MV-4-11 (cell line): ENCODE results near the gene SUCLG2.

Experiments used
- DNase-seq: peaks from one replicate; lab custom pipeline; 2025; lab: John Stamatoyannopoulos, UW

The SUCLG2 gene

DNA sequence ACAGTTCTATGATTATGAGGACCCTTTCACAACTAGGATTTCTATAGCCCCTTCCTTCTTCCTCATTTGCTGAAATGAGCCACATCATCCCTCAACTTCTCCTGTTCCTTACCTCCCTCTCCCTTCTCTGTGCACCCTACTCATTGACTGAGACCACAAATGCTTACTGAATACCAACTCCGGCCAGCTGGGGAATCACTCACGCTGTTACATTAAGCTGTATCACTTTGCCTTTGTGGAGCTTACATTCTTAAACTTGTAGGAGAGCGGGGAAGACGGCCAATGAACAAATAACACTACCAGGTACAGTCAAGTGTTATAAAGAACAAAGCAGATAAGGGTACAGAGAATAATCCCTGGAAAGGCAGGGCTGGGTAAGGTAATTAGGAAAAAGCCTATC is 5.7 kb downstream of the SUCLG2 start:
- DNase-seq: no peak

DNA sequence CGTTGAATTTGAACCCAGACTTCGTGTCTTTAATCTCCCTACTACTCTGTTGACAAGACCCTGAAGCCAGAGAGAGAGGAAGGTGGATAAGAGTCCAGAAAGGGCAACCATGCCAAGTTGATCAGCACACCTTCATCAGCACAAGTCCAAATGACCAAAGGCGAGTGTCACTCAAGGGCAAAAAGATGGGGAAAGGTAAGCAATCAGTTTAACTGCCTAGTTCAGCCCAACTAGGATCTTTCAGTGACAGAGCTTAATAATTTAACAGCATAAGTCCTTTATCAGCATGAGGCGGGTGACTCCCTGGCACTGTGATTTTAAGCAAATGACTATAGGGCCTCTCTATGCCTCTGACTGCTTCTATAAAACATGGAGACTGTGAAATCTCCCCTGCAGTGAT is 6.2 kb downstream of the SUCLG2 start:
- DNase-seq: no peak

DNA sequence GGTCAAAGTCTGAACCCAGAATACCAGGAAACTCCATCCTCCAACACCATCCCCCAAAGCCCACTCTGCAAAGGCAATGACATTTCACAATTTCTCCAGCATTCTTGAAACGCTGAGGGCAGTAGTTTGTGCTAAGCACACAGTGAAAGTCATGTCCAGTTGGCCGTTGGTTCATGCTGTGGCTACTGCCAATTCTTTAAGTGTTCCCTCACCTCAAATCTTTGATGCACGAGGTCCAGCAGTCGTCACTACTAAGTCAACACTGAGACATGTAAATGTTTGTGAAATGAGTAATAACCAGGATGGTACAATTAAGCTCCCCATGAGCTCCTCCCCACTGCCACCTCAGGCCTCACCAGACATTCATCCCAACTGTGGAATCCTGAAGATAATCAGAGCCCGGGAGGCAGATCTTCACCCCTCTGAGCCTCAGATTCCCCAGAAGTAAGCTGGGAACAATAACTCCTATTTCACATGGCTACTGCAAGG is 7.0 kb downstream of the SUCLG2 start:
- no peak for DNase-seq

DNA sequence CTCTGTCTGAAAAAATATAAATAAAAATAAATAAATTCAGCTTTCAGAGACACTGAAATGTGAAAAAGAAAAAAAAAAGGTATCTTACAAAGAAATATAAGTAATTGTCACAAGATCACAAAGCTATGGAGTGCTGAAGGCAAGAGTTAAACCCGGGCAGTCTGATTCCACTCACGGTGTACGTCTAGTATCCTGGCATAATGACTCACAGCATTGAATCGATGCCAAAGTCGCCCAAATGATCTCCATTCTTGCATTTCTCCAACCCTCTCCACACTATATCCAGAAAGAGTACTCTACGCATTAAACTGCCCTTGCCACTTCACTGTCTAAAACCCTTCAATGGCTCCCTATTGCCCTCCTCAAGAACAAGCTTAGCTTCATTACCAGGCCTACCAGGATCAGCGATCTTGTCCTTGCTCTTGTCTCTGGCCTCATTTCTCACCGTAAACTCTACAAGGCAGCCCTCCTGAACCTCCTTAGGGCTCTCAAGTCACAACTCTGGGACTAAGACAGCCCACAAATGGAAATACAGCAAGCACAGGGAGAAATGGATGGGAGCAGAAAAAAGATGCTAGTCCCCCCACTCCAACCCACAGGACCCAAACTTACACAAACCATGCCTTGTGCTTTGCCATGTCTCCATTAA is 7.7 kb downstream of the SUCLG2 start:
- no peak for DNase-seq

DNA sequence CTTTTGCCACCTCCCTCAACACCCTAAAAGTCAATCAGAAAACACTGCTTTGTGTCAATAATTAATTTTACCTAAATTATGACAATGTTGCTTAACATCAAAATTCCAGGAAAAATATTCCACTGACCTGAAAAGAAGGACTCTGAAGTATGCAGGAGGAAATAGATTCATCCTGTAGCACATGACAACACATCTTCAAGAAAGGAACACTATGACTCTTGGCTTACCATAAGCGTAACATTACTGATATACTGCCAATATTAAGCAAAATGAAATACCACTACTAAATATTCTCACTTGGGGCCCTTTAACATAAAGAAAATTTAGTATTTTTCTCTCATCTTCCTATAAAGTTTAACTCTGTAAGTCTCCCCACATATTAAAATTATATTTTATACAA is 9.6 kb downstream of the SUCLG2 start:
- DNase-seq: no peak

DNA sequence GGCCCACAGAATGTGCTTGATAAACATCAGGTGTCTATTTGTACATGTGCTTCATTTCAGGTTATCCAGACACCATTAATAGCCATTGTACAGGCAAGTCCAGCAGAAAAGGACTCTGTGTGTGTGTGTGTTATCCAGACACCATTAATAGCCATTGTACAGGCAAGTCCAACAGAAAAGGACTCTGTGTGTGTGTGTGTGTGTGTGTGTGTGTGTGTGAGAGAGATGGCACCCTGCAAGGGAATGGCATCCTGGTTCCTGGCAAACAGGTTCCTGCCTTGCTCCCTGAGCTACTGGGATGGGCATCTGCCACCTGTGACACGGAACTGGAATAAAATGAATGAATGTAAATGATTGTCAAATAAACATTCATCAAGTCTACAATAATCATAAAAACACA is 11.7 kb downstream of the SUCLG2 start:
- no peak for DNase-seq

DNA sequence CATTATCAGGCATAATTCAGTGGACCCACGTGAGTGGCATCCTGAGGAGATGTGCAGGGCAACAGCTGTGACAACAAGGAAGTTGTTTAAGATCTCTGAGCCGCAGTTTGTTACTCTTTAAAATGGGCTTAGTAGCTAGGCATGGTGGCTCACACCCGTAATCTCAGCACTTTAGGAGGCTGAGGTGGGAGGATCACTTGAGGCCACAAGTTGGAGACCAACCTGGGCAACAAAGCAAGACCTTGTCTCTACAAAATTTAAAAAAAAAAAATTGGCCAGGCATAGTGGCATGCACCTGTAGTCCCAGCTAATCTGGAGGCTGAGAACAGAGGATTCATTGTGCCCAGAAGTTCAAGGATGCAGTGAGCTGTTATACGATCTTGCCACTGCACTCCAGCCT is 12.2 kb downstream of the SUCLG2 start:
- no peak for DNase-seq

DNA sequence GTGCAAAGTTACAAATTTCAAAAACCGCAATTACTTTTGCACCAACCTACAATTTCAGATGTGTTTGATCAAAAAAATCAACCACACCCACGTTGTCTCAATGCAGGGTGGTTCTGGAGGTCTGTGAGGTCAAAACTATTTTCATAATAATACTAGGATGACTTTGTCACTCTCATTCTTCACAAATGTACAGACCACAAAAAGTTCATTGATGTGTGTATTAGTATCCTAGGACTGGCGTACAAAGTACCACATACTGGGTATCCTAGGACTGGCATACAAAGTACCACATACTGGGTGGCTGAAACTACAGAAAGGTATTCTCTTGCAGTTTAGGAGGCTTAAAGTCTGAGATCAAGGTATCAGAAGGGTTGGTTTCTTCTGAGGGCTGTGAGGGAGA is 13.0 kb downstream of the SUCLG2 start:
- no peak for DNase-seq

DNA sequence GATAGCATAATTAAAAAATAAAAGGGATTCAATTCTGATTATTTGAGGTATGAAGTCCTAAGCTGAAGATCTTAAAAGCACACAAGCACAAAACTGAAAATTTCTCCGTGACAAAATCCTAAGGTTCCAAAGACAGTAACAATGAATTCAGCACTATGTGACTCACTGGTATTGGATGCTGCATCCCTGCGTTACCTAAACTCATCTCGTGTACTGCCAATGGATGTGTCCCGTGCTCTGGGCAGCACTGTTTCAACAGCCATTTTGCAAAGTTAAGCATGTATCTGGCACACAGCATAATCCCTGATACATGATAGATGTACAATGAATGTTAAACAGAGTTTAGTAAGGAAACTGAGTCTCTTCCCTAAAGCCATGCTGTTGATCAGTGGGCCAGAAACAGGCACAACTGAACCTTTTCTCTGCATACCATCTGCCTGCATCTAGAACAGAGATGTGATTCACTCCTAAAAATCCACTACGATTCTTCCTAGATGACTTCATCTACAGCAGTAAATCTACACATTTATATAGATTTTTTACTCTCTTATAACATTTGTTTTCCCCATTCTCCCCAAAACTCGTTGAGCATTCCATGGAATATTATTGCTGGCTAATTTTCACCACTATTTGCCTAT is 14.3 kb downstream of the SUCLG2 start:
- no peak for DNase-seq

DNA sequence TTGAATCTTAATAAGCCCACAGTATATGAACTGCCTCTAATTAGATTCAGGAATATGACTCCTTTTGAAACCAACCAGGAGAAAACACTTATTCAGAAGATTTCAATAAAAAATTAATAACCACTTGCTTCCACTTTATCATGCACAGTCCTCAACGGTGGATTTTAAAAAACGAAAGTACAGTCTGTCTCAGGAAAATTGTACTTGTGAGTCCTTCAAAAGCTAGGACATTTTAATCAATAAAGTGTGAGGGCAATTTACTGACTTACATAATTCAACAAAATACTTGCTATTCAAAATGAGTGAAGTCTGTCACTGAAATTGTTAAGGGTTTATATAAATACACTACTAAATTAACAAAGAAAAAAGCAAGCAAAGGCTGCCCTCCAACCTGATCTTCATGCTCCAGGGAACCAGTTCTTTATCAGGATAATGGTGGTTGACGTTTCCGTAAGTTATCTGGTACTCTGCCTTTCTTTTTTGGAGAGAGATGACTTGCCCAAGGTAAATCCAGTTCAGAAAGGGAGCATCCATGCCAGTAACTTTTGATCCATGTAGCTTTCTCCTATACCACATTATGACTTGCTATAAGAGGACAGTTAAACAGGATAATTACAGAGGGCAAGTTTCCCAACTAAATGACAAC is 17.0 kb downstream of the SUCLG2 start:
- DNase-seq: no peak

DNA sequence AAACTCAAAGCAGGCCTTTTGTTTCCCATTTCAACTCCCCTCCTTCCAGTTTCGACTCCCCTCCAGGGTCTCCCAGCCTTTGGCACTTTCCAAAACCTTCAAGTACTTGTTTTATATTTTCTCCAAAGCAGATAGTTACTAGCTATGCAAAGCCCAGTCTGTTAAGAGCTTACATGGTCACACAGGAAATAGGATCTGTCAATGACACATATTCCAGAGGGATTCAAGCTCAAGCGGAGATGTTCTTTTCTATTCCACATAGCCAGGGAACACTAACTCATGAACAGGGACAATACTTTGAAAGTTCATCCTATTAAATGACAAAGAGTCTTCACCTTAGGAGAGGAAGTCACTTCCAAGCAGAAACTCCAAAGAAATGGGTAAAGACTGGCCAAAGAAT is 18.6 kb downstream of the SUCLG2 start:
- DNase-seq: no peak

DNA sequence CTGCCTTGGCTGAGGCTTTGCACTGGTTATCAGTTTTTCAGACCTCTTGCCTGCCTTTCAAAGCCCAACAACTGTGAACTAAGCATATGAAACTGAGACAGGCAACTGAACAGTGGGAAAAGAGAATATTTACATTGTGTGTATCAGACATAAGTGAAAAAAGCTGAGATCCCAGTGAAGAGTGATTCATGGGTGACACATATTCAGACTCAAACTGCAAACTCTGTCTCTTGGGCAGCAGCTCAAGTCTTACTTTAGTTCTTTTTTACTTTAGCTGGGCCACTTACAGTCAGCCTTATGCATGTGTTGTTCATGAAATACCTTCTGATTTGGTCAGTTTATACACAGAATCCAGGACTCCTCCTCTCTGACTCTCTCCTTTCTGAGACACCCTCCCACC is 19.2 kb downstream of the SUCLG2 start:
- DNase-seq: no peak

DNA sequence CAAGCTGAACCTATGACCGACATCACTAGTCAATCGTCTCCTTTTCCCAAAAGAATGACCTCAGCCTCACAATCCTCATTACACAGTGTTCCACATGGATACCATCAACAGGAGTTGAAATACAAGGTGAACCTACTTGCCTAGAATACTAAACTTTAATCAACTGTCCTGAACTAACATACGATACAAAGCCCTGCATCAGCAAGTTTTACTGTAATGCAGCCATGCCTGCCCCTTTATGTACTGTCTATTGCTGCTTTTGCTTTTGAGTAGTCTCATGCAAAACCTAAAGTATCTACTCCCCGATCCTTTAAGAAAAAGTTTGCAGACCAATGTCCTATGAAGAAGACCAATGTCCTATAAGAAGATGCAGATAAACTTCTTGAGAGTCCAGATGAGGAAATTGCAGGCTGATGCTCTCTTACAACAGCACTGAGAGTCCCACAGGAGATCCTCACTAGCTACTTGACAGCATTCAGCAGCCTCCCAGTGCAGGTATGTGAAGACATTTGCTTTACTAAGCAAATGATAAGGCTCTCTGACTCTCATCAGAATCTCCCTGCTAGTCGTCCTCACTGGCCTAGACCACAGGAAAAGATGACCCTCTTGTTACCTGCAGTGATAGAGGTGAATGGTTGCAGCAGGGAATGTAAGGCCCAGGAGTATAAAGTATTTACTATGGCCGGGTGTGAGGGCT is 23.6 kb downstream of the SUCLG2 start:
- no peak for DNase-seq

DNA sequence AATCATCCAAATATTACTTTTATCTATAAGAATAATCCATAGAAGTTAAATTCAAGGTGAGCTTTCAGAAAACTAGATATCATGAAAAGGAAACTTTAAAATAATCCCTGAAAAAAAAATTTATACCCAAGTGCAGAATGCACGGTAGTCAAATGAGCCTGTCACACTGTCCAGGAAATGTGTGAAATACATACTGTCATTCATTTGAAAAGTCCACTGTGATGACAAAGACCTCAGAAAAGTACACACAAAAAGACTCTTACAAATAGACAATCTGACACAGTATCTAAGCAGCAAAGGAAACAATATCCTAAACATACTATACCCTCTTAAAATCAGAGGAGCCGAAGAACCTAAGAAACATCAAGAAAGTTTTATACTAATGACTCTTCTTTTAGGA is 29.7 kb downstream of the SUCLG2 start:
- no peak for DNase-seq

DNA sequence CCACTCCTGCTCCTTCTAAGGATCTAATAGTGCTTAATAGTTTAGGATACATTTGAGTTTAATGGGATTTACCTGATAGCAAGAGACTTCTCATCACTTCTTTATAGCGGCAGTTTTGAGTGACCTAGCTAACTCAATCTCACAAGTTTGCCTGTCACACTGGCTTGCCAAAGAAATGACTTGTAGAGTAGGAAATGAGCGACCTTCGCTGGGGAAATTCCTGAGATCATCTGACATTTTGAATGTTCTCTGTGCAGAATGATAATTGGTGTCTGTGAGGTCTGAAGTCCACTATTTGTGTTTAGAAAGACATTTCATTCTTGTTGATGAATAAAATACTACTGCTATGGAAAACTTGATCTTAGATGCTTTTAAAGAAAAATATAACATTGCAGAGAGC is 30.3 kb downstream of the SUCLG2 start:
- no peak for DNase-seq

DNA sequence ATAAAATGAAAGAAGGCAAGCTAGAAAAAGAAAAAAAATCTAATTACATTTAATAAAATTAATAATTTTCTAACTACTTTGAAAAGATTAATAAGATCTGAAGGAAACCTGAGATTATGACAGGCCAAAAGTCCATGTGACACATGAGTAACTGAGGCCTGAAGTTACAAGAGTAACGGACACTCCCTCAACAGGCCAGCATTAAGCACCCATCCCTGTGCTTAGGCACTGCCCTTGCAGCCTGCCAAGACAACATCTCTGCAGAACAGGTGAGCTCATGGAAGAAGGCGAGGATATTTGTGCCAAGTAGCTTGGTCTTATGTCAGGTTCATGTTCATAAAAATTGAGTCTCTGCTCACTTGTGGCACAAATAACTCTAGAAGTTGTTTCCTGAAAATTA is 31.8 kb downstream of the SUCLG2 start:
- no peak for DNase-seq

DNA sequence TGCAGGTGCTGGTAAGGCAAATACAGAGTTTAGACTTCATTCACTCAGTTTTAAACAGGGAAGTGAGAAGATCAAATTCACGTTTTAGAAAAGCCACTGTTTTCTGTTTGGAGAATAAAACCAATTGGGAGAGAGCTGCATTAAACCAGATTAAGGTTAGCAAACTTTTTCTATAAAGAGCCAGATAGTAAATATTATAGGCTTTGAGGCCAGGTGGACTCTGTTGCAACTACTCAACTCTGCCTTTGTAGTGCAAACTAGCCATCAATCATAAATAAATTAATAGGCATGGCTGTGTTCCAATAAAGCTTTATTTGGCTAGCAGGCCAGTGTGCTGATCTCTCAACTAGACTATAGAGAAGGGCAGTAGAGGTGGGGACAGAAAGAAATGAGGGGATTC is 33.5 kb downstream of the SUCLG2 start:
- DNase-seq: no peak

DNA sequence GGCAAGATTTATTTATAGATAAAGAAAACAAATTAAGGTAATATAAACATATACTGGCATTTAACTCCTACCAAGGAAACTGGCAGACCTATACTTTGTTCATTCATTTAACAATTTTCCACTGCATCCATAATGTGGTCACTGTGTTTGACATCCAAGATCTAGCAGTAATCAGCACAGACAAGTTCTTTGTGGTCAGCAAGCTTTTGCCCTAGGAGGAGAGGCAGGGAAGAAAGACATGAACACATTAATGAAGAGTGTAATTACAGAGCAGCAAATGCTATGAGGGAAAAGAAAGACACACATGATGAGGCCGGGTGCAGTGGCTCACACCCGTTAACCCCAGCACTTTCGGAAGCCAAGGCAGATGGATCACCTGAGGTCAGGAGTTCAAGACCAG is 34.4 kb downstream of the SUCLG2 start:
- DNase-seq: no peak

DNA sequence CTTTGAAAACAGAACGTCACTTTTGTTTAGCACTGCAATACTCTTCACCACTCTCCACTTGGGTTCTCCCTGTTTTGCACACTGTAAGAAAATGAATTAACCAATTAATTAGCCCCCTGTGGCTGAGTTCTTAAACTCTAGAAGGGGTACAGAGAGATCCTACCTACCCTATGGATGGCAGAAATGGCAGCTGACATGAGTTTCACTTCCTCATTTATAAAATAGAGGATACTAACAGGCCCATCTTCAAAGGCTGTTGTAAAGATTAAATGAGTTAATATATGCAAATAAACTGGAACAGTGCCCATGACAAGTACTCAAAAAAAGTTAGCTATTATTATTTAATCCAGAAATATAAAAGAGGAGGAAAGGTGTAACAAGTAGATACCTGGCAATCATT is 36.9 kb downstream of the SUCLG2 start:
- peak; percentile 28 for DNase-seq

DNA sequence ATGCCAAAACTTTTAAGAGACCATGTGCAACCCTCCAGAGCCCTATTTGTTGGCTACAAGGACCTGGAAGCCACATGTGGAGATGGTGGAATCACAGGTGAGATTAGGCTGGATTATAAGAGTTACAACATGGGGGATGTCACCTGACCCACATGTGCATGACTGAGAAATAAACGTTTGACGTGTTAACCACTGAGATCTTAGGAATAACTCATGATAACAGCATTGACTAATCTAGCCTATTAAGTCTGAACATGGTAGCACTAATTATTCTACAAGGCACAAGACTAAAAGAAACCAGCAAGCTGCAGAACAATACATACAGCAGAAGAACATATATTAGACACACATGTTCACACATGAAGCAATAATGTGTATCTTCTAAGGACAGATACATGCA is 38.4 kb downstream of the SUCLG2 start:
- no peak for DNase-seq

DNA sequence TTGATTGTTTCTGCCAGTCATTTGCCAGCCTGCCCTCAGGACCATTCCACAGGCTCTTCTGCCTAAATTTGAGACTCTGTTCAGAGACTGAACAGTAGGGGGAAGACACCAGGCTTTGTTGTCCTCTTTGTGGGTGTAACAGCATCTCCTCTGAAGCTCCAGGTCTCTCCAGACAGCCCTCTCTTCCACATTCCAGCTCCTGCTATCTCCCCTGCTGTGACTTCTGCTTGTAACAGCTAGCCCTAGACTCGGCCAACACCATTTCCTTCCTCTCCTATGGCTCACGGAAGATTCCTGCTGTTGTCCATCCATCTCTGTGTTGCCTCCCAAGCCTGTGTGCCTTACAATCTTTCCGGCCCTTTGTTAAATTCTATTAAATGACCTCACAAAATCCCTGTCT is 40.2 kb downstream of the SUCLG2 start:
- DNase-seq: no peak

DNA sequence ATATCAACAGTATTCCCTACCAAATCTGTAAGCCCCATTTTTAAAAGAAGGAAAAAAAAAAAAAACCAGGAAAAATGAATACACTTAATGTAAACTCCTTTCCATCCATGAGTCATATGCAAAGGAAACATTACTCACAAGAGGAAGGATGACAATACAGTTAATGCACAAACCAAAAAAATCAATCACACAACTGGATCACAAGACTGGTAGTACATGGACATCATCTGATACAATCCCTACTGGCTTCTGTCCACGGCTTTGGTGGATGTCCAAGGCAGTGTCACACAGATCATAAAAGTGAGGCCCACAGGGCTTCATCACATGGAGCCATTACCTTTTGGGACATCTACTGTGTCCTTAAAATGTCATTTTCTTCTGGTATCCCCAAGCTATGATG is 44.0 kb downstream of the SUCLG2 start:
- peak; percentile 7 for DNase-seq

DNA sequence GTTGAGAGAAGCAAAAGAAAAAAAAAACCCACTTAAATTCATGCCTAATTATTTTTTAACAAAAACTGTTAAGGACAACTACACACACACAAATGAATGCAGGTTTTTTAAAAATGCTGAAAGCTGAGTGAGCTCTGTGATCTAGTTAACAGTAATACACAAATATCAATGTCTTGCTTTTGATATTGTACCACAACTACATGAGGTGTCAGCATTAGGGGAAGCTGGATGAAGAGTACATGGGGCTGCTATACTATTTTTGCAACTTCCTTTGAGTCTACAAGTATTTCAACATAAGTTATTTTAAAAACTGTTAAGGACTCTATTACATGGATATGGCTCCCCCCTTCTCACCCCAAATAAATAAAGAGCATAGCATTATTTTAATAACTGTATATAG is 44.7 kb downstream of the SUCLG2 start:
- peak; percentile 49 for DNase-seq
